ENCODE results near the gene FAM72A.
"Not testable (repeated sequence)": the region's sequence is repeated elsewhere in the genome, so short reads cannot be mapped to it uniquely, and the experiment has no call there.

Gene FAM72A

GRCh38 chr1:206215600-206216392, 13.2 kb upstream of the FAM72A start:
- DNase-seq (ENCODE audit: low read depth in 2 of 3, low spot score in 1 of 3): not testable (repeated sequence)

GRCh38 chr1:206210802-206211201, 8.2 kb upstream of the FAM72A start:
- DNase-seq (ENCODE audit: low read depth in 2 of 3, low spot score in 1 of 3): not testable (repeated sequence)

GRCh38 chr1:206205569-206205968, 2.9 kb upstream of the FAM72A start:
- DNase-seq (ENCODE audit: low read depth in 2 of 3, low spot score in 1 of 3): not testable (repeated sequence)

- DNase-seq (ENCODE audit: low read depth in 2 of 3, low spot score in 1 of 3): peak in 1 of 3 donors; percentile 1
Measured at GRCh38 chr1:206204871-206205270, 2.2 kb upstream of the FAM72A start.

- DNase-seq (ENCODE audit: low read depth in 2 of 3, low spot score in 1 of 3): not testable (repeated sequence)
Measured at GRCh38 chr1:206204159-206204511, 1.5 kb upstream of the FAM72A start.

GRCh38 chr1:206203364-206204158, 922 bp upstream of the FAM72A start, which contains the start of gene SRGAP2:
TSS of gene SRGAP2 (plus strand) at chr1:206203541. CDS start at chr1:206205971, 2,430 bp downstream.
- DNase-seq (ENCODE audit: low read depth in 2 of 3, low spot score in 1 of 3): peak; percentile 15 to 47 (median 31)

- DNase-seq (ENCODE audit: low read depth in 2 of 3, low spot score in 1 of 3): not testable (repeated sequence)
Measured at GRCh38 chr1:206196748-206197424, 5.8 kb downstream of the FAM72A start.

- DNase-seq (ENCODE audit: low read depth in 2 of 3, low spot score in 1 of 3): not testable (repeated sequence)
Measured at GRCh38 chr1:206195182-206195581, 7.5 kb downstream of the FAM72A start.

- DNase-seq (ENCODE audit: low read depth in 2 of 3, low spot score in 1 of 3): not testable (repeated sequence)
Measured at GRCh38 chr1:206186826-206187225, 15.8 kb downstream of the FAM72A start.

- not testable (repeated sequence) for DNase-seq (ENCODE audit: low read depth in 2 of 3, low spot score in 1 of 3)
Measured at GRCh38 chr1:206185778-206186177, 16.9 kb downstream of the FAM72A start.

- not testable (repeated sequence) for DNase-seq (ENCODE audit: low read depth in 2 of 3, low spot score in 1 of 3)
Measured at GRCh38 chr1:206183788-206184187, 18.9 kb downstream of the FAM72A start.

GRCh38 chr1:206182368-206183317, 20.0 kb downstream of the FAM72A start:
- DNase-seq (ENCODE audit: low read depth in 2 of 3, low spot score in 1 of 3): not testable (repeated sequence)

GRCh38 chr1:206179666-206180065, 23.0 kb downstream of the FAM72A start:
- DNase-seq (ENCODE audit: low read depth in 2 of 3, low spot score in 1 of 3): not testable (repeated sequence)

GRCh38 chr1:206178061-206178989, 24.3 kb downstream of the FAM72A start:
- DNase-seq (ENCODE audit: low read depth in 2 of 3, low spot score in 1 of 3): not testable (repeated sequence)

- peak in 1 of 3 donors; percentile 13 for DNase-seq (ENCODE audit: low read depth in 2 of 3, low spot score in 1 of 3)
Measured at GRCh38 chr1:206176114-206176502, 26.5 kb downstream of the FAM72A start.

- DNase-seq (ENCODE audit: low read depth in 2 of 3, low spot score in 1 of 3): not testable (repeated sequence)
Measured at GRCh38 chr1:206175459-206176113, 27.1 kb downstream of the FAM72A start.

- DNase-seq (ENCODE audit: low read depth in 2 of 3, low spot score in 1 of 3): not testable (repeated sequence)
Measured at GRCh38 chr1:206174182-206174868, 28.3 kb downstream of the FAM72A start.

- not testable (repeated sequence) for DNase-seq (ENCODE audit: low read depth in 2 of 3, low spot score in 1 of 3)
Measured at GRCh38 chr1:206173110-206173719, 29.4 kb downstream of the FAM72A start.

Data from stimulated activated CD4-positive, alpha-beta T cell treated with anti-CD3 and anti-CD28 coated beads, Interleukin-12 subunit alpha, Interleukin-12 subunit beta, amount 100 ng/mL, for 48 hours (primary cell).